Hepatocyte (in vitro differentiated cells): ENCODE results near the gene CEACAM8. TPM values are rescaled to one million over a fixed set of nuclear protein-coding genes. Genes with fewer than 3 reads are reported as not detected.
"Not testable (repeated sequence)": the region's sequence is repeated elsewhere in the genome, so short reads cannot be mapped to it uniquely, and the experiment has no call there.

Source experiments
- DNase-seq: peaks from one replicate; pipeline ENCODE4 v3.0.0-alpha.2; 2016; ENCODE audit warnings: low spot score
- H2AFZ ChIP-seq: fragments of 200-600 bp; sonication (generic); 2 replicates; pipeline ENCODE4 v1.6.0; 2016; ENCODE audit warnings: antibody characterized with exemption, mild to moderate bottlenecking
- H3K27ac ChIP-seq: fragments of 200-600 bp; sonication (generic); 2 replicates; pipeline ENCODE4 v1.5.1; 2016; ENCODE audit warnings: mild to moderate bottlenecking
- H3K27me3 ChIP-seq: fragments of 200-600 bp; sonication (generic); 2 replicates; pipeline ENCODE4 v1.6.1; 2016
- H3K36me3 ChIP-seq: fragments of 200-600 bp; sonication (generic); replicated peaks from 2 replicates; pipeline ENCODE4 v1.5.1; 2016; ENCODE audit warnings: low read depth; ENCODE audit not compliant: insufficient read depth
- H3K4me1 ChIP-seq: fragments of 200-600 bp; sonication (generic); 2 replicates; pipeline ENCODE4 v1.5.1; 2016; ENCODE audit warnings: mild to moderate bottlenecking, moderate library complexity; ENCODE audit not compliant: insufficient read depth
- H3K4me2 ChIP-seq: fragments of 200-600 bp; sonication (generic); 2 replicates; pipeline ENCODE4 v1.6.0; 2016
- H3K4me3 ChIP-seq: fragments of 200-600 bp; sonication (generic); 2 replicates; pipeline ENCODE4 v1.5.1; 2016; ENCODE audit warnings: mild to moderate bottlenecking
- H3K79me2 ChIP-seq: fragments of 200-600 bp; sonication (generic); 2 replicates; pipeline ENCODE4 v1.6.0; 2017; ENCODE audit warnings: mild to moderate bottlenecking
- H3K9me2 ChIP-seq: fragments of 200-600 bp; sonication (generic); replicated peaks from 2 replicates; pipeline ENCODE4 v1.6.0; 2017; ENCODE audit warnings: mild to moderate bottlenecking; ENCODE audit not compliant: insufficient read depth
- H3K9me3 ChIP-seq: fragments of 200-600 bp; sonication (generic); 2 replicates; pipeline ENCODE4 v1.5.1; 2016; ENCODE audit warnings: low read depth, mild to moderate bottlenecking
- H4K20me1 ChIP-seq: fragments of 200-600 bp; sonication (generic); 2 replicates; pipeline ENCODE4 v1.6.0; 2016; ENCODE audit warnings: mild to moderate bottlenecking; ENCODE audit not compliant: insufficient read depth, poor library complexity, severe bottlenecking
- EZH2 ChIP-seq: fragments of 200-600 bp; sonication (generic); IDR thresholded peaks from 2 replicates; pipeline ENCODE4 v1.6.1; 2016; ENCODE audit warnings: antibody characterized with exemption, mild to moderate bottlenecking, borderline replicate concordance
- EZH2phosphoT487 ChIP-seq: fragments of 200-600 bp; sonication (generic); IDR thresholded peaks from one replicate; pipeline ENCODE4 v1.6.1; 2018; ENCODE audit warnings: antibody characterized with exemption, mild to moderate bottlenecking, low read depth, moderate library complexity; ENCODE audit not compliant: unreplicated experiment, severe bottlenecking
- WGBS: methylation state at CpG from one replicate; pipeline ENCODE4 v1.1.6; 2016; ENCODE audit warnings: low lambda C conversion rate; ENCODE audit errors: missing lambda C conversion rate; 5-methylcytosine and 5-hydroxymethylcytosine counted together
- polyA plus RNA-seq: library from polyadenylated mRNA; unstranded; fragments of >200 nt; fragmentation: Nextera tagmentation; extraction: Ambion mirVana; gene quantifications from 2 replicates; pipeline ENCODE4 v1.2.1, GENCODE V29; 2016
- total RNA-seq: library from RNA; depleted of rRNA; stranded (reverse); fragments of >200 nt; gene quantifications from 2 replicates; pipeline ENCODE4 v1.2.3, GENCODE V29; 2014
- TF ChIP-seq, protein P1 (sequence below): fragments of 200-600 bp; sonication (generic); IDR thresholded peaks from 2 replicates; pipeline ENCODE4 v1.5.1; 2016; ENCODE audit warnings: antibody characterized with exemption, mild to moderate bottlenecking; ENCODE audit not compliant: poor library complexity

The CEACAM8 gene
- total RNA-seq, result 0.08 TPM in 1 of 2 replicates, not detected in the other
- not detected in 2 replicates for polyA plus RNA-seq

DNA sequence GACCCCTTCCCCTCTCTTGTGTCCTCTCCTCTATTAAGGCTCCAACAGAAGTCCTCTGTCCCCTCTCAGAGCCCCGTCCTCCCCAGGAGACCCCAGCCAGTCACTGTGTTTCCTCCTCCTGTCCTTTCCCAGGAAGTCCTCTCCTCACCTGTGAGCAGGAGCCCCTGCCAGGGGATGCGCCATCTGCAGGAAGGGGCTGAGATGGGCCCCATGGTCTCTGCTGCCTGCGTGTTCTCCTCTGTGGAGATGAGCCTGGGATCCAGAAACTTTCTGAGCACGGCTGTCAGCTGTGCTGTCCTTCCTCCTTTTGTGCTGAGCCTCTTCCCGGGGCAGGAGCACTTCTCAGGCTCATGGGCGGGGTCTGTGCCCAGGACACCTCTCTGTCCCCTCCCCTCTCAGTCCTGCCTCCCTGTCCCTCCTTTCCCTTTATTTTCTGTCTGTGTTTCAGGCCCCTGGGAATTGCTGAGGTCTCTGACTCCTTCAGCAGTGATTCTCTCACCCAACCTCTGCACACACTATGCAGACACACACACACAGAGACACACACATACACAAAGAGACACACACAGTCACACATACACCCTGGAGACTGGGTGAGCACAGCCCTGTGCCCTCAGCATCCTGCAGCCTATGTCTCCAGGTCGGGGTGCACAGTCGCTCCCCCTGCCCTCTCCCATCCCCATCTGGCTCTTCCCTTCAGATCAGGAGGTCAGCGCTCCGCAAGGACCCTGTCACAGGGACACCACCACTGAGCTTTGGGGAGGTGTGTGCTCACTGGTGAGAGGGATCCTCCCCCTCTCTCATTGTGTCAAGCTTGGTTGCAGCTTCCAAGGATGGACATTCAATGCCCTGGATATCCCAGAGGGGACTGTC is at the start of gene CEACAM8:
CEACAM8 (minus strand) TSS at position 308 of the 873 bp plus-strand sequence; CDS start at position 212, 96 bp downstream.
- Histone ChIP-seq H3K4me1 (no peaks in the 10 kb centered on the region), H3K27me3 (no peaks in the 10 kb centered on the region), H3K9me2 (no peaks in the 10 kb centered on the region), H3K79me2 (no peaks in the 10 kb centered on the region), H3K4me3 (no peak within 1 kb of the TSS), H3K27ac (no peak within 1 kb of the TSS), H3K36me3 (no peaks in the 10 kb centered on the region), H2AFZ (no peak within 1 kb of the TSS), H3K9me3 (no peaks in the 10 kb centered on the region), H3K4me2 (no peak within 1 kb of the TSS), H4K20me1 (no peaks in the 10 kb centered on the region)
- TF ChIP-seq, protein P1, sequence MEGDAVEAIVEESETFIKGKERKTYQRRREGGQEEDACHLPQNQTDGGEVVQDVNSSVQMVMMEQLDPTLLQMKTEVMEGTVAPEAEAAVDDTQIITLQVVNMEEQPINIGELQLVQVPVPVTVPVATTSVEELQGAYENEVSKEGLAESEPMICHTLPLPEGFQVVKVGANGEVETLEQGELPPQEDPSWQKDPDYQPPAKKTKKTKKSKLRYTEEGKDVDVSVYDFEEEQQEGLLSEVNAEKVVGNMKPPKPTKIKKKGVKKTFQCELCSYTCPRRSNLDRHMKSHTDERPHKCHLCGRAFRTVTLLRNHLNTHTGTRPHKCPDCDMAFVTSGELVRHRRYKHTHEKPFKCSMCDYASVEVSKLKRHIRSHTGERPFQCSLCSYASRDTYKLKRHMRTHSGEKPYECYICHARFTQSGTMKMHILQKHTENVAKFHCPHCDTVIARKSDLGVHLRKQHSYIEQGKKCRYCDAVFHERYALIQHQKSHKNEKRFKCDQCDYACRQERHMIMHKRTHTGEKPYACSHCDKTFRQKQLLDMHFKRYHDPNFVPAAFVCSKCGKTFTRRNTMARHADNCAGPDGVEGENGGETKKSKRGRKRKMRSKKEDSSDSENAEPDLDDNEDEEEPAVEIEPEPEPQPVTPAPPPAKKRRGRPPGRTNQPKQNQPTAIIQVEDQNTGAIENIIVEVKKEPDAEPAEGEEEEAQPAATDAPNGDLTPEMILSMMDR, result no peak
- no peak for DNase-seq
- WGBS, result 68% methylated on average over 10 of the region's 10 CpGs

DNA sequence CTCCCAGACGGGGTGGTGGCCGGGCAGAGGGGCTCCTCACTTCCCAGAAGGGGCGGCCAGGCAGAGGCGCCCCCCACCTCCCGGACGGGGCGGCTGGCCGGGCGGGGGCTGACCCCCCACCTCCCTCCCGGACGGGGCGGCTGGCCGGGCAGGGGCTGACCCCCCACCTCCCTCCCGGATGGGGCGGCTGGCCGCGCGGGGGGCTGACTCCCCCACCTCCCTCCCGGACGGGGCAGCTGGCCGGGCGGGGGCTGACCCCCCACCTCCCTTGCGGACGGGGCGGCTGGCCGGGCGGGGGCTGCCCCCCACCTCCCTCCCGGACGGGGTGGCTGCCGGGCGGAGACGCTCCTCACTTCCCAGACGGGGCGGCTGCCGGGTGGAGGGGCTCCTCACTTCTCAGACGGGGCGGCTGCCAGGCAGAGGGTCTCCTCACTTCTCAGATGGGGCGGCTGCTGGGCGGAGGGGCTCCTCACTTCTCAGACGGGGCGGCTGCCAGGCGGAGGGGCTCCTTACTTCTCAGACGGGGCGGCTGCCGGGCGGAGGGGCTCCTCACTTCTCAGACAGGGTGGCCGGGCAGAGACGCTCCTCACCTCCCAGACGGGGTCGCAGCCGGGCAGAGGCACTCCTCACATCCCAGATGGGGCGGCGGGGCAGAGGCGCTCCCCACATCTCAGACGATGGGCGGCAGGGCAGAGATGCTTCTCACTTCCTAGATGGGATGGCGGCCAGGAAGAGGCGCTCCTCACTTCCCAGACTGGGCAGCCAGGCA is 44.8 kb upstream of the CEACAM8 start:
- not testable (repeated sequence) for H3K27me3 ChIP-seq, DNase-seq, H3K4me2 ChIP-seq, H2AFZ ChIP-seq, H3K4me1 ChIP-seq, H4K20me1 ChIP-seq, H3K36me3 ChIP-seq, H3K27ac ChIP-seq, H3K9me2 ChIP-seq, H3K9me3 ChIP-seq, H3K4me3 ChIP-seq, H3K79me2 ChIP-seq
- 96% methylated on average over 5 of the region's 58 CpGs for WGBS

DNA sequence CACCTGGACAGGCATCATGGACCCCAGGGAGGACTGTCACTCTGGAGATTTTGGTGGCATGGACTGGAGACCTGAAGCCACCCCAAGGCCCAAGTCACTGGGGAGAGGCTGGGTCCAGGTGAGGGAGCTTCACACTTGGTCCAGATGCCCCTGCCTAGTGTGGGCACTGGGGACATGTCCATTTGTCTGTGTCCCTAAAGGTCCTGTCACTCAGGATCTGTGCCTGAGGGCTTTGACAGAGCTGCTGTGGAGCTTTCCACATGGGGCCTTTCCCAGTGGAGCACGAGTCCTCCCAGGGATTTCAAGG is 40.5 kb upstream of the CEACAM8 start:
- Histone ChIP-seq H3K27ac (no peak overlapping the region), H3K9me3 (no peaks in the 10 kb centered on the region), H3K79me2 (no peaks in the 10 kb centered on the region), H3K4me1 (no peaks in the 10 kb centered on the region), H2AFZ (no peak overlapping the region), H4K20me1 (no peaks in the 10 kb centered on the region), H3K4me3 (no peak overlapping the region), H3K27me3 (no peaks in the 10 kb centered on the region), H3K4me2 (no peak overlapping the region), H3K9me2 (no peaks in the 10 kb centered on the region), H3K36me3 (no peaks in the 10 kb centered on the region)
- 63% methylated on average over 1 of the region's 1 CpG for WGBS
- DNase-seq, result no peak
- TF ChIP-seq EZH2phosphoT487 (no peak), EZH2 (no peak)
- TF ChIP-seq, protein P1, result no peak
